CD1c-positive myeloid dendritic cell (primary cell): ENCODE data around the gene PTPN3.
A peak's percentile ranks its signal among the peaks of the same experiment; 100 is the strongest.

ENCODE experiments used
- DNase-seq: peaks from one replicate; pipeline ENCODE4 v3.0.0-alpha.2; 2016; ENCODE audit errors: extremely low spot score

PTPN3 gene

DNA sequence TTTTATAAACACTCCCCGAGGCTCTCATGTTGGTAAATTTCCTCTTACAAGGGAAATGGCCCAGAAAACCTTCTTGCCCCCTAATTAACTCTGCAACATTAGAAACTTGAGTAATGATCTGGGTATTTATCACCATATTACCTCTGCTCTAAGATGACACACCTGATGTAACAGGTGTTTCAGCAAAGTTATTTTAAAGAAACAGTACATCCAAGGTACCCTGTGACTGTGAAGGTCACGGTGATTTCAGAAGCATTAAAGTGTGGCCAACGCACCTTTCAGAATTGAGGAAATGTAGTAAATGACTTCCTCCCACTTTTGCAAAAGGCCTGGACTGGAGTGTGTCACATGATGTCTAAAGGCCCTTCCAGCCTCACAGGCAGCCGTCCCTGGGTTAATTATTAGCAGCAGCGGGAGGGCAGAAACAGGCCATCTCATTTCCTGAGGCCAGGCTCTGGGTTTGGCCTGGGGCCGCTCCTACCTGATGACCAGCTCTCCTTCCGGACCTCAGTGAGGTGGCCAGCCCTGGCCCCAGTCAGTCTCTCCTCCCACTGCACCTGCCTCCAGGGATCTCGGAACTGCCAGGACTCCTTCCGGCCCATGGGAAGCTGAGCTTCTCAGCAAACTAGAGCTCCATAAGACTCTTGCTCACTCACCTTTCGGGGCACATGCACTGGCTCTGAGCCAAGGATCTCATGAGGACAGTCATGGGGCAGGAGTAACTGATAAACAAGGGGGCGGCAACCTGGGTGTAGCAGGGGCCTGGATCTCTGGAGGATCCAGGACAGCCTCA lies 20.7 kb downstream of the PTPN3 start:
- no peak for DNase-seq

- DNase-seq = no peak
Measured at GRCh38 chr9:109476642-109477257, 21.4 kb downstream of the PTPN3 start.

DNA sequence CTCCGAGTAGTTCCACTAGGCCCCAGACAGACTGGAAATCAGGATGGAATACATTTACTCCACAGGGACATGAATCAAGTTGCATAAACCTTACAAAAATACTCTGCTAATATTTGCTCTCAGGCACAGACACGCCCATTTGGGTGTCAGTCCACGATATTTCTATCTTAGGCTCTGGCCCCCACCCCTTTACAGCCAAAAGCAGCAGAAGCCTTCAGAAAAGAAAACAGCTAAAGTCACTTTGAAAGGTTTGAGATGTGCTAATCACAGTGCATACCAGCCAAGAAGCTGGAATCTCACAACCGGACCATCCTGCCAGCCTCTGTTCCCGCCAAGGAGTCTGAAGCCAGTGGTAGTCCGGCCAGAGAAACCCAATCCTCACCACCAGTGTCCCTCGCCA lies 22.6 kb downstream of the PTPN3 start:
- DNase-seq = no peak

DNA sequence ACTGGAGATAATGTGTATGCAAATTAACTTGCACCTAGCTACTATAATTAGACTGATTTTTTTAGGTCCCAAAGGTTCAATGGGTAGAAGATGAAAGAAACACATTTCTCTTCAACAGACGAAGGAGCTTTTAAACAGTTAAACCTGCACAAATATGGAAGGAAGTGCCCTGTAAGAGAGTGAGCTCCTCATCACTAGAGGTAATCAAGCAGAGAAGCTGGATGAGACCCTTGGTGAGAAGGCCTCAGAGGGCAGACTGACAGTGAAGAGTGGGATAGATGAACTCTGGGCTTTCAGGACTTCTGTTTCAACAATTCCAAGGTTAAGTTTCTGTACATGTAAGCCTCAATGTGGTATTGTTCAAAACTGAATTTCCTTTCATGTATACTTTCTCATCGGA lies 23.2 kb downstream of the PTPN3 start:
- DNase-seq = no peak

GRCh38 chr9:109474170-109474569 lies 23.9 kb downstream of the PTPN3 start:
- DNase-seq = no peak

DNA sequence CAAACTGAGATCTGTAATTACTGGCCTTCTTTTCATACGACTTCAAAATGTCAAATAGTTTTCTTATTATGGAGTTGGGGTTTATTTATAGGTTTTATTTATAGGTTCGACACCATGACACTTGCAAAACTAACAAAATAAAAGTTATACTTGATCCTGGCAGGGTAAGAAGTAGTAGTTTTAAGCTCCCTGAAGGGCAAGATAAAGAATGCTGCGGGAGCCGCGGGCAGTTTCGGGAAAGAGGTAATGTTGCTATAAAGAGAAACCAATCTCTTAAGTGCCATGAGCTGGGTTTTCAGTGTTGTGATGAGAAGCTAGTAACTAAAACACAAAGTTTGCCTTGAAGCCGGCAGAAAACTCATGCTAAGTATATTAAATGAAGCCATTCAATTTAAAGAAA lies 24.8 kb downstream of the PTPN3 start:
- no peak for DNase-seq

GRCh38 chr9:109471475-109472393 lies 26.4 kb downstream of the PTPN3 start:
- DNase-seq = no peak

DNA sequence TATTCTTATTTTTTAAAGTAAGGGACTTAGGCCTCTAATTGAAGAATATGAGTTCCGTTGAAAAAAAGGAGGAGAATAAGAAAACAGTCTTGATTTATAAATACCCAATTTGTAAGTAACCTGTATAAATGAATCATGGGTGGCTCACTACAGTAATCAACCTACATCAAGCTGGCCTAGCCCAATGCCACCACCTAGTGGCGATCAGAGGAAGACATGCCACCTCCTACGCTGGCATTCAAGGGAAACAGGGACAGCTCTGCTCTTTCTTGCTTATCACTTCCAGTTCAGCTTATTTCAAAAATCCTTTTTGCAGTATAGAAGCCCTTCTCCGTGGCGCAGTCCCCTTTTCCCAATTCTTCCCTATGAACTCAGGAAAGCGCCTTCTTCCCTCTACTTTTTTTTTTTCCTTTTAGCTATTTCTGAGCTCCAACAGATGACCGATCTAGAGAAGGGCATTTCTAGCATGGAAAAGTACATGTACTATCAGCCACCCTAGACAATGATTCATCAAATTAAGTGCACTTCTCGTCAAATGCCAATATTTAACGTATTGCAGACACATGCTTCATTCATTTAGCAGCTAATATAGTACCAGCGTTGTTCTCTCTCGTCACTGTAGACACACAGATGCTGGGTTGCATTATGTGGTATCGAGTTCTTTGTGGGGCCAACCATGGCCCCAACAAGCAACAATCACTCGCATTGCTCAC lies 28.3 kb downstream of the PTPN3 start:
- DNase-seq = peak; percentile 74

DNA sequence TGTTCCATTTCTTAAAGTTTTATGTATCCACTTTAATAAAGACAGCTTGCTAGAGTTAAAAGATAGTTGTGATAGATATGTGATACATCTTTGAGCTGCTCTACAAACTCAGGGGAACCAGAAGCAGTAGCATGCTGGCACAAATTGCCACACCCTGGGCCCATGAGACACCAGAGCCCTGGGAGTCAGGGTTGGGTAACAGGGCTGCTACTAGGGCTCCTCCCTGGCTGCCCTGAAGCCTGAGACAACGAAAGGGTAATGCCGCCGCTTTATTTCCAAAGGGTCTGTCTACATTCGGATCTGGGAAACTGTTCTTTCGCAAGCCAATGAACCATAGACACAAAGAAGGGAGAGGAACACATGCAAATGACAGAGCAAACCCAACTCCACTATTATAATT lies 29.2 kb downstream of the PTPN3 start:
- DNase-seq = no peak

DNA sequence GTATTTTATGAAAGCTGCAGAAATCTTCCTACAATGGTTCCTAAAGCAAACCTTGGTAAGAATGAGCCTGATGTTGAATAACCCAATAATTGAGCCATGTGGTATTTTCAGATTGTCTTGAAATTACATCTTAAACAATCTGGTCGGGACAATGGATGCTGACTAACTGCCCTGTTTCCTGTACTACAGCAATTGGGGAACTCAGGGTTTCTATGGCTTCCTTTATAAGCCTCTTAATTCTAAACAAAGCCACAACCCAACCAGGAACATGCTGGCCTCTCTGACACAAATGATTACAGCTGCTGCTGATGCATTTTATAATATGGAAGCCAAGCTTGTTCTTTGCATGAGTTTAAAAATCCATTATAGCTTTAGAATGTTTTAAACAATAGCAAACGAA lies 30.2 kb downstream of the PTPN3 start:
- DNase-seq = peak; percentile 23

GRCh38 chr9:109466623-109467590 lies 31.2 kb downstream of the PTPN3 start:
- no peak for DNase-seq

GRCh38 chr9:109463924-109464625 lies 34.0 kb downstream of the PTPN3 start:
- DNase-seq = peak; percentile 2

- no peak for DNase-seq
Measured at GRCh38 chr9:109460576-109460975, 37.5 kb downstream of the PTPN3 start.

- DNase-seq = no peak
Measured at GRCh38 chr9:109459423-109459822, 38.7 kb downstream of the PTPN3 start.

- DNase-seq = no peak
Measured at GRCh38 chr9:109458453-109459211, 39.5 kb downstream of the PTPN3 start.

DNA sequence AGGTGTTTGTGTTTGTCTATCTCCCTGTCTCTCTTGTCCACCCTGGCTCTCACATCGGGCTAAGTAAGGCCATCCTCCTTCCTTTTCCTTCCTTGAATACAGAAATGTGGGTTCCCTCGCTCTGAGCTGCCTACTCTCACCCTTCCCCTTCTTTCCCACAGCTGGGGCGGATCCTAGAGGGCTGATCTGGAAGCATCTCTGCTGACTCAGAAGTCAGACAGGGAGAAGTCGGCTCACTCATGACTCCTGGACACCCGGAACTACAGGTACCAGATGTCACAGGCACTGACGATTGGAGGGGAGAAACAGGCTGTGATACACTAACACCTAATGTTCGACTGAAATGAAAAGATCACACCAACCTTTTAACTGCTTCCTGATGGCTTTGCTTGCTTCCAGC lies 41.3 kb downstream of the PTPN3 start:
- no peak for DNase-seq

- DNase-seq = no peak
Measured at GRCh38 chr9:109455861-109456260, 42.2 kb downstream of the PTPN3 start.

- no peak for DNase-seq
Measured at GRCh38 chr9:109455391-109455790, 42.7 kb downstream of the PTPN3 start.

DNA sequence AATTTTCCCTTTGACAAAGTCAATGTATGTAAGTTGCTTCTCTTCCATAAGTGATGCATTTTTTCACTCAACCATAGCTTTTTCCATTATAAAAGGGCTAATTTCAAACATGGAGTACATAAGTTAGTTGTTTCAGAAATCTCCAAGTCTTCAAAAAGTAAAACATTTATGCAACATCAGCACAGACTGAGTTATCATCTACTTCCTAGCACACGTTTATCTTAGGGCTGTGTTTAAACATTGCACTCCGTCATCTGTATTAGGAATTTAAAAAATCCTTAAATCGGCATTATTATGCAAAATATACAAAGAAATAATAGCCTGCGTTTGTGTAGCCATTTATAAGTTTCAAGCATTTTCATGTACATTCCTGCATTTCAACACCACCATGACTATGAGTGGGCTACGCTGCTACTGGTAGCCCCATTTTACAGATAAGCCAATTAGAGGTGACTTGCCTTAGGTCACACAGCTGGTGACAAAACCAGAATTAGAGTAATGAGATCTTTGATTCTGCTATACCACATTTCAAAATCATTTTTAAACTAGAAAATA lies 43.4 kb downstream of the PTPN3 start:
- no peak for DNase-seq
